Measurements from ENCODE around the gene CHIT1.

The CHIT1 gene

DNA sequence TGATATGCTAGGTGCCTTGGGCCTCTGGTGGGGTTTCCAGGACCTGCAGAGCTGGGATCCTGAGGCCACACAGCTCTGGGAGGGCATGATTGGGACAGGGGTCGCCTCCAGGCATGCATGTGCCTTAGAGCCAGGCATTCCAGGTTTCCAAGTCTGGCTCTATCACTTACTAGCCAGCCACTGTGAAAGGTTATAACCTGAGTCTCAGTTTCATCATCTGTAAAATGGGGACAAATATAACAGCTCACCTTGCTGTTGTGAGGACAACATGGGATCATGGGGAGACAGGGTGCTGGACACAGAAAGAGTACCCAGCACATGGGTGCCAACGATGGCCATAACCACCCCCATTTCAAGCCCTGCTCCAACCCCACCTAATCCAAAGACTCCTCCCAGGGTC, 45.6 kb downstream of the CHIT1 start:
- DNase-seq (ENCODE audit: low spot score): no peak
- TF ChIP-seq, protein P1, sequence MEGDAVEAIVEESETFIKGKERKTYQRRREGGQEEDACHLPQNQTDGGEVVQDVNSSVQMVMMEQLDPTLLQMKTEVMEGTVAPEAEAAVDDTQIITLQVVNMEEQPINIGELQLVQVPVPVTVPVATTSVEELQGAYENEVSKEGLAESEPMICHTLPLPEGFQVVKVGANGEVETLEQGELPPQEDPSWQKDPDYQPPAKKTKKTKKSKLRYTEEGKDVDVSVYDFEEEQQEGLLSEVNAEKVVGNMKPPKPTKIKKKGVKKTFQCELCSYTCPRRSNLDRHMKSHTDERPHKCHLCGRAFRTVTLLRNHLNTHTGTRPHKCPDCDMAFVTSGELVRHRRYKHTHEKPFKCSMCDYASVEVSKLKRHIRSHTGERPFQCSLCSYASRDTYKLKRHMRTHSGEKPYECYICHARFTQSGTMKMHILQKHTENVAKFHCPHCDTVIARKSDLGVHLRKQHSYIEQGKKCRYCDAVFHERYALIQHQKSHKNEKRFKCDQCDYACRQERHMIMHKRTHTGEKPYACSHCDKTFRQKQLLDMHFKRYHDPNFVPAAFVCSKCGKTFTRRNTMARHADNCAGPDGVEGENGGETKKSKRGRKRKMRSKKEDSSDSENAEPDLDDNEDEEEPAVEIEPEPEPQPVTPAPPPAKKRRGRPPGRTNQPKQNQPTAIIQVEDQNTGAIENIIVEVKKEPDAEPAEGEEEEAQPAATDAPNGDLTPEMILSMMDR (IDR thresholded peaks at IDR 0.05; ENCODE audit: extremely low read depth, insufficient read depth, missing control alignments): no peak
- in situ Hi-C loops (cut with MboI; ENCODE audit: low pct_unique_long_range_greater_than_20kb, low sequenced_read_pairs, unreplicated experiment): no loop called here

DNA sequence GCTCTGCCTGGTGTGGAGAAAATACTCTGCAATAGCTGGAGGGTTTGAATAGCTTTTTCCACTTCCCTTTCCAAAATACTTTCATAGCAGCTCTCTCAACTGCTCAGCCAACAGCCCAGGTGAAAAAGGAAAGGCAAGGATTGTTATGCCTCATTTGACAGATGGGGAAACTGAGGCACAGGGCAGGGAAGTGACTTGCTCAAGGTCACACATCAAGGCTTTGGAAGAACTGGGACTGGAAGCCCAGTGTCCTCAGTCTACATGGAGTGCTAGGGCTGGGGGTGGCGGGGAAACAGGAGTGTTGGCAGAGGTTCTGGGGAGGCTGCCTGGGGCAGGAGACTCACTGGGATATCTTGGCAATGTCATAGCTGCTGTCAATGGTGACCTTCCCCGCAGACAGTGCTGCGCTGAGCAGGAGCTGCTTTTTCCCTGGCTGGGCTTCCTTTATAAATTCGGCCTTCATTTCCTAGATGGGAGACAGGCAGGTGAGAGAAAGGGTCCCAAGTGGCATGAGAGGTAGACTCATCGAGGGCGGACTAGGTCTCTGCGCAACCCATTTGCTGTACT, 47.0 kb downstream of the CHIT1 start:
- in situ Hi-C loops (cut with MboI; ENCODE audit: low pct_unique_long_range_greater_than_20kb, low sequenced_read_pairs, unreplicated experiment): no loop called here
- no peak for DNase-seq (ENCODE audit: low spot score)
- TF ChIP-seq, protein P1 (IDR thresholded peaks at IDR 0.05; ENCODE audit: extremely low read depth, insufficient read depth, missing control alignments): no peak

DNA sequence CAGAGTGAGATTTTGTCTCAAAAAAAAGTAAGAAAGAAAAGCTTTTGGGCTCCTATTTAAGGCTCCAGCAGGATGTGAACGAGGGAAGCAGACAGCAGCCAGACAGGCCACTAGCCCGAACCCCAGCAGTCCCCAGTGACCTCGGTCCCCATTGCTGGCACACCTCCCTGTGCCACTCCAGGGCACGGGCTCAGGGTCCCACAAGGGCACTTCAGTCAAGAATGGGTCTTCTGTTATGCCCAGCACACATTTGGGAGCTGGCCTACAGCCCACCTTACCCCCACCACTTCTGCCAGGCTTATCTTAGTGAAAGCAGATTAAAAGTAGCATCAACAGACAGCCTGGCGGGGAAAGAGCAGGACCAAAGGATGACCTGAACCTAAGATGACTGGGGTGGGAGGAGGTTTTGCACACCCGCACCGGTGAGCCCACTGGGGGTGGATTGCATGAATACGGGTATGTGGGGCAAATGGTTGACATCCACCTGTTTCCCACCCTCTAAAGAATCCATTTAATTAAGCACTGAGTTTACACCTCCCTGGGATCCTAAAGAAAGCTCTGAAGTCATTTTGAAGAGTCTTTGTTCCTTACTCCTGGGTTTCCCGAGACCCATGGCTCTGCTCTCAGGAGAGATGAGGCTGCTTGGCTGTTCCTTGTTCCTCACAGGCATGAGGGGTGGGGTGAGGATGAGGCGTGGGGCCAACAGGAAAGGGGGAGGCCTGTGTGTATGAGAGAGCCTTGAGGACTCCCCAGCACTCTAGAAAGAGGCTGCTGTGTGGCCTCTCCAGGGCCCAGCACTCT, 47.7 kb downstream of the CHIT1 start:
- DNase-seq (ENCODE audit: low spot score): no peak
- TF ChIP-seq, protein P1 (IDR thresholded peaks at IDR 0.05; ENCODE audit: extremely low read depth, insufficient read depth, missing control alignments): no peak
- in situ Hi-C loops (cut with MboI; ENCODE audit: low pct_unique_long_range_greater_than_20kb, low sequenced_read_pairs, unreplicated experiment): no loop called here

DNA sequence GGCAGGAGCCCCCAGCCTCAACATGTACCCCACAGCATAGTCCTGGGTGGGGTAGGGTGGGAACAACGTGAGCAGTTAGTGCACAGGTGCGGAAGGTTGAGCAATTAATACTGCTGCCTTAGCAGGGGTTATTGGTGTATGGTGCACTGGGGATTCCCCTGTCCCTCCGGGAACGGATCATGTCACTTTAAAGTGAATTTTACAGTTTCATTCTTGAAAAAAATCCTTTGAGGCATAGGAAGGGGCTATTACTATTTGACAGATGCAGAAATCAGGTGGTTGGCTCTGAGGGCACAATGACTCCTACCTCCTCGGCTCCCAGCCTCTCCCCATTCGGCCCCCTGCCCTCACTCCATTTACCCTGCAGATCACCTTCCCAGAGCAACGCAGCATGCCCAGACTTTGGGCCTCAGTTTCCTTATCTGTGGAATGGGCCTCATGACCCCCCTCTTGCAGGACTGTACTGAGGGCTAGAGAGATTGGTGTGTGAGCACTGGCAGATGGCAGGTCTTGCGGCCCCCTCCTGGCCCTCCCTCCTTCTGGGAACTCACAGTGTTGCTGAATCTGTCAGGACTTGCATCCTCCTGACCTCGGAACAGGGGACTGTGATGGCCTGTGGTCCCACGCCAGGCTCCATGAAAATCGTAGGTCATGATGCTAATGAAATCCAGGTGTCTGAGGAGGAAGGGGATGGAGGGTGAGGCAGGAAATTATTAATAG, 48.7 kb downstream of the CHIT1 start:
- in situ Hi-C loops (cut with MboI; ENCODE audit: low pct_unique_long_range_greater_than_20kb, low sequenced_read_pairs, unreplicated experiment): no loop called here
- TF ChIP-seq, protein P1 (IDR thresholded peaks at IDR 0.05; ENCODE audit: extremely low read depth, insufficient read depth, missing control alignments): no peak
- no peak for DNase-seq (ENCODE audit: low spot score)

DNA sequence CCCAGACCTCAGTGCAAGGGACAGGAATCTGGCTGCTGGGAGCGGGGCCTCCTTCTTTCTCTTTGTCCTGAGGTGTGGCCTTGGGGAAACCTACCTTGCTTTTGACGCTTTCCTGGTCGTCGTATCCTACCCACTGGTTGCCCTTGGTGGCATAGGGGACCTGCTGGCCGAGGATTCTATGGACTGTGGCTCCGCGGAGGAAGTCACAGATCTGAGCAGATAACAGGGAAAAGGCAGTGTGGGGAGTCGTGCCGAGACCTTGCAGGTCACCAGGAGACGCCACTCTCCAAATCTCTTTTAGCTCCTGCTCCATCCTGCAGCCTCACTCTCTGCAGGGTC, 49.8 kb downstream of the CHIT1 start:
- in situ Hi-C loops (cut with MboI; ENCODE audit: low pct_unique_long_range_greater_than_20kb, low sequenced_read_pairs, unreplicated experiment): no loop called here
- TF ChIP-seq, protein P1 (IDR thresholded peaks at IDR 0.05; ENCODE audit: extremely low read depth, insufficient read depth, missing control alignments): no peak
- DNase-seq (ENCODE audit: low spot score): no peak

DNA sequence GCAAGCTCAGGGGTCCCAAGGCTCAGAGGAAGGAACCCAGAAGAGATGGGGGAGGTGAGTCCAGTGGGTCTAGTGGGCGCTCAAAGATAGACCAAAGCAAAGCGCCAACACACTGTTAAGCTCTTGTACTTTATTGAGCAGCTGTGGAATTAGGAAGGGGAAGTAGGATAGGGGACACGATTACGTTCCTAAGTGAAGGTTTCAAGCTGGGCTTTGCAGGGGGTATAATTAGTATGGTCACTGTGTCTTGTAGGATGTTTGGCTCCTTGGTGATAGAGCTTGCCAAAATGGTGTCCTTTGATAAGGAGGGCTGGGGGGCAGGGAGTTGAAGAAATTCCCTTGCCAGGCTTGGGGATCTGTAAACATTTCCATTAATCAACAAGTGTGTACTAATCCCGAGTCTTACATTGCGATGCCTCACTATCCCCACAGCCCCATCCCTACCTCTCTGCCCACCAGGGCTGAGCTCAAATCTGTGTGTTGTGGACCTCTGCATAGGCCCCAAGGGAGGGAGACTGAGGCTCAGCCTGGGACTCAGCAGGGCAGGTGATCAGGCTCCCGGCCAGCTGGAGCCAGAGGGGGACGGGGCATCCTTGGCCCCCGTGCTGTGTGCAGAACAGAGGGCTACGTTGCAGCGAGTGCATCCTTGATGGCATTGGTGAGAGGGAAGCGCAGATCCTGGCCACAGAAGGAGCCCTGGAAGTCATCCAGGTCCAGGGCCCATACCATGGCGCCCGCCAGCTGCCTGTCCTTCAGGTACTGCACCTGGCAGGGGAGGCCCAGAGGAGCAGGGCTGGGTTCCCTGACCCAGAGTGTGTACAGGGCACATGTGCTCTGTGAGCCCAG, 50.4 kb downstream of the CHIT1 start:
- in situ Hi-C loops (cut with MboI; ENCODE audit: low pct_unique_long_range_greater_than_20kb, low sequenced_read_pairs, unreplicated experiment): no loop called here
- DNase-seq (ENCODE audit: low spot score): no peak
- TF ChIP-seq, protein P1 (IDR thresholded peaks at IDR 0.05; ENCODE audit: extremely low read depth, insufficient read depth, missing control alignments): no peak

Measured in GM13977 (cell line).